ENCODE measurements around the gene DUSP6. TPM values are rescaled to one million over a fixed set of nuclear protein-coding genes. Genes with fewer than 3 reads are reported as not detected.

Gene DUSP6
- 34.5 TPM for total RNA-seq

- peak; percentile 93 for DNase-seq
These were observed at the start of gene DUSP6 for GRCh38 chr12:89352492-89353187. TSS of gene DUSP6 (minus strand) at chr12:89352501. CDS start at chr12:89352039, 462 bp downstream.

GRCh38 chr12:89401433-89402058 is 49.2 kb upstream of the DUSP6 start:
- DNase-seq: no peak

GRCh38 chr12:89400415-89400814 is 48.1 kb upstream of the DUSP6 start:
- no peak for DNase-seq

GRCh38 chr12:89395712-89396111 is 43.4 kb upstream of the DUSP6 start:
- DNase-seq: no peak

GRCh38 chr12:89393551-89394121 is 41.3 kb upstream of the DUSP6 start:
- DNase-seq: no peak

GRCh38 chr12:89392391-89392790 is 40.1 kb upstream of the DUSP6 start:
- DNase-seq: no peak

GRCh38 chr12:89391726-89392336 is 39.5 kb upstream of the DUSP6 start:
- no peak for DNase-seq

- DNase-seq: no peak
These were observed 38.7 kb upstream of the DUSP6 start for GRCh38 chr12:89390802-89391673.

GRCh38 chr12:89389755-89390661 is 37.7 kb upstream of the DUSP6 start:
- DNase-seq: no peak

GRCh38 chr12:89386138-89386537 is 33.8 kb upstream of the DUSP6 start:
- DNase-seq: no peak

- no peak for DNase-seq
These were observed 32.5 kb upstream of the DUSP6 start for GRCh38 chr12:89384807-89385206.

- DNase-seq: peak; percentile 77
These were observed 31.9 kb upstream of the DUSP6 start for GRCh38 chr12:89384050-89384758.

- no peak for DNase-seq
These were observed 31.1 kb upstream of the DUSP6 start for GRCh38 chr12:89383235-89384049.

- no peak for DNase-seq
These were observed 30.0 kb upstream of the DUSP6 start for GRCh38 chr12:89382328-89382727.

GRCh38 chr12:89379839-89380467 is 27.7 kb upstream of the DUSP6 start:
- DNase-seq: no peak

GRCh38 chr12:89379148-89379838 is 27.0 kb upstream of the DUSP6 start:
- peak; percentile 3 for DNase-seq

- DNase-seq: no peak
These were observed 24.5 kb upstream of the DUSP6 start for GRCh38 chr12:89376844-89377243.

GRCh38 chr12:89376202-89376529 is 23.9 kb upstream of the DUSP6 start:
- DNase-seq: no peak

All from occipital lobe (tissue), 2 donors.